Panc1 (cell line): ENCODE results near the gene ANKK1.

ENCODE experiments used
- CTCF ChIP-seq: fragments of 450-650 bp; IDR thresholded peaks from 2 replicates; pipeline ENCODE4 v1.5.1; 2017; ENCODE audit warnings: mild to moderate bottlenecking
- POLR2AphosphoS5 ChIP-seq: IDR thresholded peaks from 2 replicates; pipeline ENCODE4 v1.6.1; 2012; ENCODE audit warnings: mild to moderate bottlenecking, low read depth, low read length, moderate library complexity
- TF ChIP-seq, protein P1 (sequence below), 2 experiments: IDR thresholded peaks; 2 replicates each; pipeline ENCODE4 v1.6.1; 2011 to 2012; ENCODE audit warnings: low read depth in 2 of 2, control low read depth in 1 of 2, low read length in 1 of 2, mild to moderate bottlenecking in 1 of 2, moderate library complexity in 1 of 2; ENCODE audit not compliant: insufficient read depth in 1 of 2

- TF ChIP-seq, protein P1, sequence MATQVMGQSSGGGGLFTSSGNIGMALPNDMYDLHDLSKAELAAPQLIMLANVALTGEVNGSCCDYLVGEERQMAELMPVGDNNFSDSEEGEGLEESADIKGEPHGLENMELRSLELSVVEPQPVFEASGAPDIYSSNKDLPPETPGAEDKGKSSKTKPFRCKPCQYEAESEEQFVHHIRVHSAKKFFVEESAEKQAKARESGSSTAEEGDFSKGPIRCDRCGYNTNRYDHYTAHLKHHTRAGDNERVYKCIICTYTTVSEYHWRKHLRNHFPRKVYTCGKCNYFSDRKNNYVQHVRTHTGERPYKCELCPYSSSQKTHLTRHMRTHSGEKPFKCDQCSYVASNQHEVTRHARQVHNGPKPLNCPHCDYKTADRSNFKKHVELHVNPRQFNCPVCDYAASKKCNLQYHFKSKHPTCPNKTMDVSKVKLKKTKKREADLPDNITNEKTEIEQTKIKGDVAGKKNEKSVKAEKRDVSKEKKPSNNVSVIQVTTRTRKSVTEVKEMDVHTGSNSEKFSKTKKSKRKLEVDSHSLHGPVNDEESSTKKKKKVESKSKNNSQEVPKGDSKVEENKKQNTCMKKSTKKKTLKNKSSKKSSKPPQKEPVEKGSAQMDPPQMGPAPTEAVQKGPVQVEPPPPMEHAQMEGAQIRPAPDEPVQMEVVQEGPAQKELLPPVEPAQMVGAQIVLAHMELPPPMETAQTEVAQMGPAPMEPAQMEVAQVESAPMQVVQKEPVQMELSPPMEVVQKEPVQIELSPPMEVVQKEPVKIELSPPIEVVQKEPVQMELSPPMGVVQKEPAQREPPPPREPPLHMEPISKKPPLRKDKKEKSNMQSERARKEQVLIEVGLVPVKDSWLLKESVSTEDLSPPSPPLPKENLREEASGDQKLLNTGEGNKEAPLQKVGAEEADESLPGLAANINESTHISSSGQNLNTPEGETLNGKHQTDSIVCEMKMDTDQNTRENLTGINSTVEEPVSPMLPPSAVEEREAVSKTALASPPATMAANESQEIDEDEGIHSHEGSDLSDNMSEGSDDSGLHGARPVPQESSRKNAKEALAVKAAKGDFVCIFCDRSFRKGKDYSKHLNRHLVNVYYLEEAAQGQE (IDR thresholded peaks at IDR 0.05; ENCODE audit: insufficient read depth in 1 of 2, low read depth in 2 of 2, low read length in 1 of 2): no peak
- TF ChIP-seq CTCF (no peak), POLR2AphosphoS5 (no peak)
Measured at GRCh38 chr11:113338730-113339129, 48.8 kb upstream of the ANKK1 start.
